MM.1S (cell line): ENCODE results near the gene SLC9A4.

Source experiments
- DNase-seq: peaks from one replicate; pipeline ENCODE4 v3.0.0-alpha.2; 2015
- H2AFZ ChIP-seq: fragments of 300-600 bp; sonication (generic); 2 replicates; pipeline ENCODE4 v1.6.0; 2016; ENCODE audit warnings: antibody characterized with exemption, low read length
- H3F3A ChIP-seq: fragments of 300-600 bp; sonication (generic); 2 replicates; pipeline ENCODE4 v1.6.1; 2016; ENCODE audit warnings: mild to moderate bottlenecking, antibody characterized with exemption, low read length, moderate library complexity, mixed read lengths; ENCODE audit not compliant: insufficient read depth
- H3K27ac ChIP-seq: fragments of 300-600 bp; sonication (generic); 2 replicates; pipeline ENCODE4 v1.5.1; 2016; ENCODE audit warnings: mild to moderate bottlenecking, low read length
- H3K27me3 ChIP-seq: fragments of 300-600 bp; sonication (generic); replicated peaks from 2 replicates; pipeline ENCODE4 v1.6.0; 2016; ENCODE audit warnings: low read length; ENCODE audit not compliant: insufficient read depth
- H3K36me3 ChIP-seq: fragments of 300-600 bp; sonication (generic); replicated peaks from 2 replicates; pipeline ENCODE4 v1.6.1; 2016; ENCODE audit warnings: mild to moderate bottlenecking, low read length, mixed read lengths; ENCODE audit not compliant: insufficient read depth
- H3K4me1 ChIP-seq: fragments of 300-600 bp; sonication (generic); 2 replicates; pipeline ENCODE4 v1.6.1; 2016; ENCODE audit warnings: low read length, mixed read lengths
- H3K4me2 ChIP-seq: fragments of 300-600 bp; sonication (generic); 2 replicates; pipeline ENCODE4 v1.6.0; 2016; ENCODE audit warnings: low read depth, low read length
- H3K4me3 ChIP-seq: fragments of 300-600 bp; sonication (generic); 2 replicates; pipeline ENCODE4 v1.5.1; 2016; ENCODE audit warnings: low read length, mixed read lengths
- H3K79me2 ChIP-seq: fragments of 300-600 bp; sonication (generic); 2 replicates; pipeline ENCODE4 v1.6.1; 2016; ENCODE audit warnings: mixed run types, low read length, mixed read lengths
- H3K9ac ChIP-seq: fragments of 300-600 bp; sonication (generic); 2 replicates; pipeline ENCODE4 v1.6.1; 2016; ENCODE audit warnings: low read length, mixed read lengths
- H3K9me2 ChIP-seq: fragments of 300-600 bp; sonication (generic); replicated peaks from 2 replicates; pipeline ENCODE4 v1.6.1; 2016; ENCODE audit warnings: mild to moderate bottlenecking, low read length, mixed read lengths; ENCODE audit not compliant: insufficient read depth
- H3K9me3 ChIP-seq: fragments of 300-600 bp; sonication (generic); replicated peaks from 2 replicates; pipeline ENCODE4 v1.6.1; 2016; ENCODE audit warnings: mild to moderate bottlenecking, low read length, mixed read lengths; ENCODE audit not compliant: insufficient read depth
- H4K20me1 ChIP-seq: fragments of 300-600 bp; sonication (generic); 2 replicates; pipeline ENCODE4 v1.6.1; 2016; ENCODE audit warnings: mild to moderate bottlenecking, low read length, moderate library complexity, mixed read lengths; ENCODE audit not compliant: insufficient read depth
- EZH2 ChIP-seq: fragments of 300-600 bp; sonication (generic); optimal IDR thresholded peaks from 2 replicates; pipeline ENCODE3; 2017; ENCODE audit warnings: low read depth, mild to moderate bottlenecking, antibody characterized with exemption, low read length, mixed read lengths
- EZH2phosphoT487 ChIP-seq: fragments of 300-600 bp; sonication (generic); IDR thresholded peaks from 2 replicates; pipeline ENCODE4 v1.6.1; 2018; ENCODE audit warnings: antibody characterized with exemption, low read length
- TF ChIP-seq, protein P1 (sequence below): fragments of 300-600 bp; sonication (generic); IDR thresholded peaks from 2 replicates; pipeline ENCODE4 v1.5.1; 2016; ENCODE audit warnings: antibody characterized with exemption, low read length, mixed read lengths

Gene SLC9A4

GRCh38 chr2:102470168-102470567, 2.9 kb upstream of the SLC9A4 start:
- H3K9ac ChIP-seq: no peak overlapping the region
- H3K36me3 ChIP-seq: no peaks in the 10 kb centered on the region
- TF ChIP-seq EZH2phosphoT487: no peak
- TF ChIP-seq, protein P1, sequence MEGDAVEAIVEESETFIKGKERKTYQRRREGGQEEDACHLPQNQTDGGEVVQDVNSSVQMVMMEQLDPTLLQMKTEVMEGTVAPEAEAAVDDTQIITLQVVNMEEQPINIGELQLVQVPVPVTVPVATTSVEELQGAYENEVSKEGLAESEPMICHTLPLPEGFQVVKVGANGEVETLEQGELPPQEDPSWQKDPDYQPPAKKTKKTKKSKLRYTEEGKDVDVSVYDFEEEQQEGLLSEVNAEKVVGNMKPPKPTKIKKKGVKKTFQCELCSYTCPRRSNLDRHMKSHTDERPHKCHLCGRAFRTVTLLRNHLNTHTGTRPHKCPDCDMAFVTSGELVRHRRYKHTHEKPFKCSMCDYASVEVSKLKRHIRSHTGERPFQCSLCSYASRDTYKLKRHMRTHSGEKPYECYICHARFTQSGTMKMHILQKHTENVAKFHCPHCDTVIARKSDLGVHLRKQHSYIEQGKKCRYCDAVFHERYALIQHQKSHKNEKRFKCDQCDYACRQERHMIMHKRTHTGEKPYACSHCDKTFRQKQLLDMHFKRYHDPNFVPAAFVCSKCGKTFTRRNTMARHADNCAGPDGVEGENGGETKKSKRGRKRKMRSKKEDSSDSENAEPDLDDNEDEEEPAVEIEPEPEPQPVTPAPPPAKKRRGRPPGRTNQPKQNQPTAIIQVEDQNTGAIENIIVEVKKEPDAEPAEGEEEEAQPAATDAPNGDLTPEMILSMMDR: no peak
- no peak overlapping the region for H3K4me3 ChIP-seq
- no peaks in the 10 kb centered on the region for H3K79me2 ChIP-seq
- no peak overlapping the region for H3K4me2 ChIP-seq
- no peaks in the 10 kb centered on the region for H3K4me1 ChIP-seq
- H3K9me3 ChIP-seq: no peaks in the 10 kb centered on the region
- no peaks in the 10 kb centered on the region for H3F3A ChIP-seq
- no peaks in the 10 kb centered on the region for H3K9me2 ChIP-seq
- no peaks in the 10 kb centered on the region for H3K27me3 ChIP-seq
- no peaks in the 10 kb centered on the region for H4K20me1 ChIP-seq
- no peak overlapping the region for H3K27ac ChIP-seq
- no peak for DNase-seq
- no peak overlapping the region for H2AFZ ChIP-seq

- Histone ChIP-seq H3K4me3 (no peak overlapping the region), H3K79me2 (no peaks in the 10 kb centered on the region), H3K9me2 (no peaks in the 10 kb centered on the region), H3K27ac (no peak overlapping the region), H3K4me1 (no peaks in the 10 kb centered on the region), H3F3A (no peaks in the 10 kb centered on the region), H3K27me3 (no peaks in the 10 kb centered on the region), H3K9ac (no peak overlapping the region), H4K20me1 (no peaks in the 10 kb centered on the region), H3K36me3 (no peaks in the 10 kb centered on the region), H3K9me3 (no peaks in the 10 kb centered on the region), H3K4me2 (no peak overlapping the region), H2AFZ (no peak overlapping the region)
- no peak for DNase-seq
- no peak for TF ChIP-seq EZH2
- TF ChIP-seq, protein P1: no peak
- no peak for TF ChIP-seq EZH2phosphoT487
Observed at GRCh38 chr2:102473631-102474030, 605 bp downstream of the SLC9A4 start.

GRCh38 chr2:102474785-102475184, 1.8 kb downstream of the SLC9A4 start:
- Histone ChIP-seq H2AFZ (no peak overlapping the region), H3K9me2 (no peaks in the 10 kb centered on the region), H3F3A (no peaks in the 10 kb centered on the region), H3K36me3 (no peaks in the 10 kb centered on the region), H3K4me2 (no peak overlapping the region), H3K9ac (no peak overlapping the region), H3K79me2 (no peaks in the 10 kb centered on the region), H3K27ac (no peak overlapping the region), H3K27me3 (no peaks in the 10 kb centered on the region), H3K4me1 (no peaks in the 10 kb centered on the region), H3K4me3 (no peak overlapping the region), H3K9me3 (no peaks in the 10 kb centered on the region), H4K20me1 (no peaks in the 10 kb centered on the region)
- no peak for DNase-seq
- TF ChIP-seq EZH2: no peak
- no peak for TF ChIP-seq EZH2phosphoT487
- TF ChIP-seq, protein P1: no peak
